ENCODE data around the gene SLC6A19. TPM values are rescaled to one million over a fixed set of nuclear protein-coding genes. Genes with fewer than 3 reads are reported as not detected.
A peak's percentile ranks its signal among the peaks of the same experiment; 100 is the strongest.

The SLC6A19 gene
- total and polyA plus RNA-seq, 2 of the 13 experiments (the other 11 are each of a cell fraction or from before 2014, with no cell fraction given), result 0.02 TPM; not detected in 1

GRCh38 chr5:1200495-1201326 is 684 bp upstream of the SLC6A19 start:
- FAIRE-seq (no peak), DNase-seq (ENCODE audit: low spot score) (no peak), ATAC-seq (peak; percentile 3)
- Histone ChIP-seq H4K20me1 (ENCODE audit: insufficient read depth, low read length) (no peaks in the 10 kb centered on the region), H3K4me3 (replicated peaks in 1 of 3; ENCODE audit: insufficient read depth in 1 of 3, low read depth in 2 of 3, low read length in 3 of 3) (no peak overlapping the region), H3K27ac (ENCODE audit: extremely low read length, insufficient read depth, low read length) (no peak overlapping the region), H3K79me2 (ENCODE audit: insufficient read depth, low read length) (no peaks in the 10 kb centered on the region), H3K36me3 (replicated peaks in 1 of 2; ENCODE audit: control insufficient read depth in 1 of 2, insufficient read depth in 2 of 2, low read length in 2 of 2) (no peaks in the 10 kb centered on the region), H3K4me1 (ENCODE audit: insufficient read depth, low read length) (peaks cover 44% of the 10 kb centered on the region), H2AFZ (ENCODE audit: low read length) (no peak overlapping the region), H3K9ac (ENCODE audit: insufficient read depth, low read depth, low read length) (no peak overlapping the region), H3K4me2 (ENCODE audit: low read depth, low read length) (no peak overlapping the region), H3K9me3 (ENCODE audit: low read length) (no peaks in the 10 kb centered on the region), H3K27me3 (ENCODE audit: control insufficient read depth in 1 of 2, insufficient read depth in 2 of 2, low read length in 2 of 2) (peaks cover 3 to 59% of the 10 kb centered on the region in 2 experiments)
- WGBS (ENCODE audit: low lambda C conversion rate), result 79% methylated on average over 13 of the region's 28 CpGs
- TF ChIP-seq ZNF790 (CRISPR knock-in tag; IDR thresholded peaks at IDR 0.05; ENCODE audit: borderline replicate concordance), result no peak
- 0 out of 2 replicates have a peak, but pooled peaks have one; percentile 11 for TF ChIP-seq HNRNPL (IDR thresholded peaks at IDR 0.05; ENCODE audit: low read depth, low read length)
- POLR2A ChIA-PET, result interaction anchor here (1.4 to 1.9 kb wide), 3 partner anchors 14 to 18 kb away, joined by 5 to 7 read pairs (median 6); no protein-coding TSS in a partner anchor
- intact Hi-C loops (cut with micrococcal nuclease; ENCODE audit: unreplicated experiment), result loop anchor here (1.0 to 10.0 kb wide), 2 partner anchors 14 to 444 kb away; no protein-coding TSS in a partner anchor
- CTCF ChIA-PET (ENCODE audit: low intra/inter-chr PET ratio, low total read pairs), result no interaction called here
- BruUV-seq (replicated peaks), result no TSS peak
- in situ Hi-C loops (cut with HindIII; ENCODE audit: extremely low pct_ligation_motif_present, low pct_unique_long_range_greater_than_20kb), result no loop called here

DNA sequence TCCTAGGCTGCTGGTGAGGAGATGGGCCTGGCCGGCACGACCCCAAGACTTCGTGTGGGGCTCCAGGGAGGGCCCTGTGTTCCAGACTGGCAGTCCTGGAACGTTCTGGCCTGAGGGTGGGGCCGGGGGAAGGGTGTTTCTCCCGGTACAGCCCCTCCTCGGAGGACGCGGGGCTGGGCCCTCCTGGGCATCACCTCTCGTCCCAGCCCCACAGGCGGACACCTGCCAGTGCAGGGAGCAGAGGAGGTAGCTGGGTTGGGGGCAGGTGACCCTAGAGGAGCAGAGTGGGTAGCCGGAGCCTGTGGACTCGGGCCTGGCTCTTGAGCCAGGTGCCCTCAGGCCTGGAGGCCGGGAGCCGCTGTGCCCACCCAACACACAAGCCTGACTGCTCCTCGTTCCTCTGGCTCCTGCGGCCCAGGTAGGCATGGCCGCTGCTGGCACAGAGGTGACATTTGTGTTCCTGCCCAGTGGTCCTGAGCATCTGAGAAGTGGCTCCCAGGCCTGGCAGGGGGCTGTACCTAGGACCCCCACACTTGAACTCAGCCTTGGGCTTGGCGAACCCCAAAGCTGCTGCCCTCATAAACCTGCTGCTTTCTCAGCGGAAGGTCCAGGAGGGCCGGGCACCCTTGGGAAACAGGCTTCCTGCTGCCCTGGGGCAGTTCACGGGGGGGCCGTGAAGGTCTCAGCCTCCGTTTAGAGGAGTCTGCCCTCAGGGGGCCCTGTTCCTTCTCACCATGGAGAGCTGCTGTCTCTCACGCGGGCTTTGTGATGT is 817 bp downstream of the SLC6A19 start:
- Histone ChIP-seq H3K9me3 (ENCODE audit: low read length) (no peaks in the 10 kb centered on the region), H3K4me2 (ENCODE audit: low read depth, low read length) (no peak overlapping the region), H3K27ac (ENCODE audit: extremely low read length, insufficient read depth, low read length) (no peak overlapping the region), H2AFZ (ENCODE audit: low read length) (no peak overlapping the region), H4K20me1 (ENCODE audit: insufficient read depth, low read length) (no peaks in the 10 kb centered on the region), H3K4me3 (replicated peaks in 1 of 3; ENCODE audit: insufficient read depth in 1 of 3, low read depth in 2 of 3, low read length in 3 of 3) (no peak overlapping the region), H3K36me3 (replicated peaks in 1 of 2; ENCODE audit: control insufficient read depth in 1 of 2, insufficient read depth in 2 of 2, low read length in 2 of 2) (no peaks in the 10 kb centered on the region), H3K79me2 (ENCODE audit: insufficient read depth, low read length) (no peaks in the 10 kb centered on the region), H3K27me3 (ENCODE audit: control insufficient read depth in 1 of 2, insufficient read depth in 2 of 2, low read length in 2 of 2) (peaks cover 7 to 66% of the 10 kb centered on the region in 2 experiments), H3K4me1 (ENCODE audit: insufficient read depth, low read length) (peaks cover 44% of the 10 kb centered on the region), H3K9ac (ENCODE audit: insufficient read depth, low read depth, low read length) (no peak overlapping the region)
- FAIRE-seq, result no peak
- no peak for DNase-seq (ENCODE audit: low spot score)
- intact Hi-C loops (cut with micrococcal nuclease; ENCODE audit: unreplicated experiment) (loop anchor here (10.0 kb wide), 1 partner anchor 443 kb away; no protein-coding TSS in a partner anchor), in situ Hi-C loops (cut with HindIII; ENCODE audit: extremely low pct_ligation_motif_present, low pct_unique_long_range_greater_than_20kb) (no loop called here)
- ChIA-PET POLR2A (interaction anchor here (1.4 kb wide), 1 partner anchor 19 kb away, joined by 5 read pairs; no protein-coding TSS in a partner anchor), CTCF (ENCODE audit: low intra/inter-chr PET ratio, low total read pairs) (no interaction called here)
- WGBS (ENCODE audit: low lambda C conversion rate), result 31% methylated on average over 7 of the region's 26 CpGs
- no peak for ATAC-seq
- BruUV-seq (replicated peaks), result no TSS peak
- TF ChIP-seq CHCHD3 (CRISPR knock-in tag; IDR thresholded peaks at IDR 0.05) (no peak), SMARCE1 (IDR thresholded peaks at IDR 0.05; ENCODE audit: borderline replicate concordance) (no peak), CCDC6 (CRISPR knock-in tag; IDR thresholded peaks at IDR 0.05) (no peak), YEATS4 (CRISPR knock-in tag; IDR thresholded peaks at IDR 0.05; ENCODE audit: borderline replicate concordance) (no peak), ZFY (CRISPR knock-in tag; IDR thresholded peaks at IDR 0.05) (no peak), ZNF788 (CRISPR knock-in tag; IDR thresholded peaks at IDR 0.05; ENCODE audit: borderline replicate concordance) (no peak), REL (CRISPR knock-in tag; conservative IDR thresholded peaks at IDR 0.05) (no peak), SAFB2 (CRISPR knock-in tag; IDR thresholded peaks at IDR 0.05; ENCODE audit: borderline replicate concordance, low read depth) (no peak), SPEN (CRISPR knock-in tag; IDR thresholded peaks at IDR 0.05; ENCODE audit: low read depth) (no peak), ATF1 (CRISPR knock-in tag; IDR thresholded peaks at IDR 0.05) (no peak)
- TF ChIP-seq, protein P1, sequence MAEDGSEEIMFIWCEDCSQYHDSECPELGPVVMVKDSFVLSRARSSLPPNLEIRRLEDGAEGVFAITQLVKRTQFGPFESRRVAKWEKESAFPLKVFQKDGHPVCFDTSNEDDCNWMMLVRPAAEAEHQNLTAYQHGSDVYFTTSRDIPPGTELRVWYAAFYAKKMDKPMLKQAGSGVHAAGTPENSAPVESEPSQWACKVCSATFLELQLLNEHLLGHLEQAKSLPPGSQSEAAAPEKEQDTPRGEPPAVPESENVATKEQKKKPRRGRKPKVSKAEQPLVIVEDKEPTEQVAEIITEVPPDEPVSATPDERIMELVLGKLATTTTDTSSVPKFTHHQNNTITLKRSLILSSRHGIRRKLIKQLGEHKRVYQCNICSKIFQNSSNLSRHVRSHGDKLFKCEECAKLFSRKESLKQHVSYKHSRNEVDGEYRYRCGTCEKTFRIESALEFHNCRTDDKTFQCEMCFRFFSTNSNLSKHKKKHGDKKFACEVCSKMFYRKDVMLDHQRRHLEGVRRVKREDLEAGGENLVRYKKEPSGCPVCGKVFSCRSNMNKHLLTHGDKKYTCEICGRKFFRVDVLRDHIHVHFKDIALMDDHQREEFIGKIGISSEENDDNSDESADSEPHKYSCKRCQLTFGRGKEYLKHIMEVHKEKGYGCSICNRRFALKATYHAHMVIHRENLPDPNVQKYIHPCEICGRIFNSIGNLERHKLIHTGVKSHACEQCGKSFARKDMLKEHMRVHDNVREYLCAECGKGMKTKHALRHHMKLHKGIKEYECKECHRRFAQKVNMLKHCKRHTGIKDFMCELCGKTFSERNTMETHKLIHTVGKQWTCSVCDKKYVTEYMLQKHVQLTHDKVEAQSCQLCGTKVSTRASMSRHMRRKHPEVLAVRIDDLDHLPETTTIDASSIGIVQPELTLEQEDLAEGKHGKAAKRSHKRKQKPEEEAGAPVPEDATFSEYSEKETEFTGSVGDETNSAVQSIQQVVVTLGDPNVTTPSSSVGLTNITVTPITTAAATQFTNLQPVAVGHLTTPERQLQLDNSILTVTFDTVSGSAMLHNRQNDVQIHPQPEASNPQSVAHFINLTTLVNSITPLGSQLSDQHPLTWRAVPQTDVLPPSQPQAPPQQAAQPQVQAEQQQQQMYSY (CRISPR knock-in tag; IDR thresholded peaks at IDR 0.05), result no peak

Measured in HepG2 (cell line).